RWPE2 (cell line): ENCODE measurements around the gene CTTNBP2NL.

Source experiments
- ATAC-seq: fragments of 200-7000 bp; cut with Tn5 transposase; 3 replicates; pipeline ENCODE4 v1.9.1; 2021; ENCODE audit warnings: low read depth
- DNase-seq: peaks from one replicate; pipeline ENCODE4 v3.0.0-alpha.2; 2020; ENCODE audit warnings: low spot score
- H3K27ac ChIP-seq: fragments of 450-650 bp; 2 replicates; pipeline ENCODE4 v1.5.1; 2017; ENCODE audit warnings: mild to moderate bottlenecking; ENCODE audit not compliant: poor library complexity, severe bottlenecking
- H3K27me3 ChIP-seq: fragments of 250-450 bp; sonication (Bioruptor Pico); 2 replicates; pipeline ENCODE4 v1.5.1; 2021; ENCODE audit warnings: mild to moderate bottlenecking, moderate library complexity; ENCODE audit not compliant: insufficient read depth, poor library complexity, severe bottlenecking
- H3K36me3 ChIP-seq: fragments of 250-450 bp; sonication (Bioruptor Pico); 2 replicates; pipeline ENCODE4 v1.5.1; 2020; ENCODE audit warnings: low read depth, mild to moderate bottlenecking, moderate library complexity
- H3K4me1 ChIP-seq: fragments of 250-450 bp; sonication (Bioruptor Pico); 2 replicates; pipeline ENCODE4 v1.5.1; 2021; ENCODE audit warnings: mild to moderate bottlenecking, moderate library complexity; ENCODE audit not compliant: insufficient read depth, poor library complexity, severe bottlenecking
- H3K4me3 ChIP-seq: fragments of 250-450 bp; sonication (Bioruptor Pico); 2 replicates; pipeline ENCODE4 v1.5.1; 2021; ENCODE audit warnings: mild to moderate bottlenecking, moderate library complexity; ENCODE audit not compliant: severe bottlenecking
- H3K9me3 ChIP-seq: fragments of 250-450 bp; sonication (Bioruptor Pico); 2 replicates; pipeline ENCODE4 v1.5.1; 2021; ENCODE audit warnings: mild to moderate bottlenecking, moderate library complexity; ENCODE audit not compliant: severe bottlenecking
- CTCF ChIP-seq: fragments of 450-650 bp; IDR thresholded peaks from one replicate; pipeline ENCODE4 v1.5.1; 2017; ENCODE audit warnings: mild to moderate bottlenecking, moderate library complexity; ENCODE audit not compliant: poor library complexity, severe bottlenecking

Gene CTTNBP2NL

DNA sequence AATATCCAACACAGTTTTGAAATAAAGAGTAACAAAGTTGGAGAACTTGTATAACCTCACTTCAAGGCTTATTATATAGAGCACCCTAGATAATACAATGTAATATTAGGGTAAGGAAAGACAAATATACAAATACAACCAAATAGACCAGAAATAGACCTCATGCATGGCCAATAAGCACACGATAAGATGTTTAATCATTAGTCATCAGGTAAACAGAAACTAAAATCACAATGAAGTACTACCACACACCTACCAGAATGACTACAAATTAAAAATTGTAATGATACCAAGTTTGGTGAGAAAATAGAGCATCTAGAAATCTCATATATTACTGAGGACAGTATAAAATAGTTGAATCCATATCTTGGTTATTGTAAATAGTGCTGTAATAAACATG, 20.3 kb upstream of the CTTNBP2NL start:
- DNase-seq = no peak
- Histone ChIP-seq H3K4me3 (no peak overlapping the region), H3K4me1 (no peaks in the 10 kb centered on the region), H3K27ac (no peak overlapping the region), H3K9me3 (no peaks in the 10 kb centered on the region), H3K27me3 (no peaks in the 10 kb centered on the region), H3K36me3 (no peaks in the 10 kb centered on the region)
- no peak for TF ChIP-seq CTCF
- no peak for ATAC-seq

DNA sequence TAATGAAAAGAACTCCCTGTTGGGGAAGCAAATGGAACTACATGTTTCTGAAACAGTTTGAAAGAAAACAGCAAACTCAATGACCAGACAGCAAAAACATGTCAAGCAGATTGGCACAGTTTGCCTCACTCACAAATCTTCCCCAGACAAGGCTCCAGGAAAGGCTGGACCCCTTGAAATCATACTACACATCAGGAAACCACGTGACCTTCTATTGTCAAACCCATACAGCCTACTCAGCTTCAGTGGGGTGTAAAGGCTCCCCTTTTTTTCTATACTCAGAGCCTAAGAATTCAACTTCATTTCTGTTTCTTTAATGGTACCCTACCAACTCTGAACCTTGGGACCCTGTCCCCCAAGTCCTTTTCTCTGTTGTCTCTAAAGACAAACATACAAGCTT, 15.7 kb upstream of the CTTNBP2NL start:
- no peaks in the 10 kb centered on the region for H3K27me3 ChIP-seq
- no peaks in the 10 kb centered on the region for H3K36me3 ChIP-seq
- DNase-seq = no peak
- no peaks in the 10 kb centered on the region for H3K4me1 ChIP-seq
- no peak overlapping the region for H3K4me3 ChIP-seq
- TF ChIP-seq CTCF = no peak
- no peak overlapping the region for H3K27ac ChIP-seq
- no peaks in the 10 kb centered on the region for H3K9me3 ChIP-seq
- no peak for ATAC-seq

- Histone ChIP-seq H3K4me3 (no peak overlapping the region), H3K4me1 (no peaks in the 10 kb centered on the region), H3K9me3 (no peaks in the 10 kb centered on the region), H3K27ac (no peak overlapping the region), H3K36me3 (no peaks in the 10 kb centered on the region), H3K27me3 (no peaks in the 10 kb centered on the region)
- DNase-seq = no peak
- ATAC-seq = no peak
- TF ChIP-seq CTCF = no peak
Measured at GRCh38 chr1:112381324-112382076, 14.5 kb upstream of the CTTNBP2NL start.

- no peaks in the 10 kb centered on the region for H3K9me3 ChIP-seq
Measured at GRCh38 chr1:112383759-112384370, 12.1 kb upstream of the CTTNBP2NL start.

More at GRCh38 chr1:112383759-112384370, 12.1 kb upstream of the CTTNBP2NL start:
- no peak for TF ChIP-seq CTCF
- no peak for DNase-seq
- Histone ChIP-seq H3K36me3 (no peaks in the 10 kb centered on the region), H3K27ac (no peak overlapping the region), H3K4me1 (no peaks in the 10 kb centered on the region), H3K4me3 (no peak overlapping the region), H3K27me3 (no peaks in the 10 kb centered on the region)
- no peak for ATAC-seq
